NCI-H345 treated with DMSO at 0.1 percent for 48 hours (cell line): ENCODE data around the gene RAB3A.
"Not testable (repeated sequence)": the region's sequence is repeated elsewhere in the genome, so short reads cannot be mapped to it uniquely, and the experiment has no call there.

Experiments used
- DNase-seq: peaks from one replicate; lab custom pipeline; 2025; ENCODE audit not compliant: unreplicated experiment; lab: John Stamatoyannopoulos, UW

Gene RAB3A

DNA sequence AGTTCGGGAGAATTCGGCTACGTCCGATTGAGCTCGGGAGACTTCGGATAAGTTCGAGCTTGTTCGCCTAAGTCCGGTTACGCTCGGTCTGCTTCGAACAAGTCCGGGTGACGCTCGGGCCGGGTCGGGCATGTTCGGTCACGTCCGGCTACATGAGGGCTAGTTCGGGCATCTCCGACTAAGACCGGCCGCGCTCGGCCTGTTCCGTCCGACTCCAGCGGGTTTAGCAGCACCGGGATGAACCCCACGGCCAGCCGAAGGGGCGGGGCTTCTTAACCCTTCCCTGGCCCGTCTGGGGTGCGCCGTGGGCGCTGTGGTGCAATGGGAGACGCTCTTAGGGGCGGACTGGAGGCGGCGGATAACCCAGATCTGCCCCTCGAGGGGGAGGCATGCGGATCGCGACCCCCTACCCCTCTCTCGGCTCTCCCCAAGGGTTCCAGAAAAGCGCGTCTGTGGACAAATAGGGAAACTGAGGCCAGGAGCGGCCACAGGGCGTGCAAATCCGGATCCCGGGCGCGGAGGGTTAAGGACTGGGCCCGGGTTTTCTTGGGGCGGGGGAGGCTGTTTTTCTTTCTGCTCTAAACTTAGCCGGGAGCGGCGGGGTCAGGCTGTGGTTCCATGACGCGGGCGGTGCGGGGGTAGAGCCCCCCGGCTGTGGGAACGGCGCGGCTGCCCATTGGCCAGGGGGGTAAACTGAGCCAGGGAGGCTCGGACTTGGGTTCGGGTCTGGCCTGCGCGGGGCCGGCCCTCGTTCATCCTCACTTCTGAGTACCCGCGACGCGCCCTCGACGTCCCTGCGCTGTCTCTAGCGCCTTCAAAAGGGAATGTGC is 20.9 kb upstream of the RAB3A start:
- DNase-seq = peak; percentile 50

DNA sequence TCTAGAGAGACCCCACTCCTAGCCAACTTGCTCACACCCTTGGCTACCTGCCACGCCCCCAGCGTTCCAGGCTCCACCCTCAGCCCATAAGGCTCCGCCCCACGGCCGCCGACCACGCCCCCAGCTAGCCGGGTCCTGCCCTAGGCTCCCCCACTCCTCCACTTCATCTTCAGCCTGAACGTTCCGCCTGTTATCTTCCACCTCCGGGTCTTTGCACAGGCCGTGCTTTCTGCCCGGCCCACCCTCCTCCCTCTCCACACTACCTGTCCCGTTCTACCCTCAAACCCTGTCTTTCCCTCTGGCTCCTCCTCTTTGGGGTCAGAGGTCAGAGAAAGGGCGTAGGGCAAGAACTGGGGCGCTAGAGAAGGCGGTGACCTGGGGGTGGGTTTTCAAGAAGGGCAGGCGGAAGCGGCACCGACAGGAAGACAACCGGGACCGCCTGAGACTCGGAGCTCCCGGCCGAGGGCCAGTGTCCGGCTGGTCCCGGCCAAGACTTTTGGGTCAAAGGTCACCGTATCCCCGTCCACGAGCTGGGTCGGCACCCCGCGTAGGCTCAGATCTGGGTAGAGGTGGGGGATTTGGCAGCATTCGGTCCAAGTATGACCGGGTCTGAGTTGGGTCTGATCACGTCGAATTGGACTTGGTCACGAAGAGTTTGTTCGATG is 20.1 kb upstream of the RAB3A start:
- no peak for DNase-seq

- DNase-seq = no peak
These were observed 18.2 kb upstream of the RAB3A start for GRCh38 chr19:18221815-18222725.

- no peak for DNase-seq
These were observed 16.9 kb upstream of the RAB3A start for GRCh38 chr19:18220632-18221275.

DNA sequence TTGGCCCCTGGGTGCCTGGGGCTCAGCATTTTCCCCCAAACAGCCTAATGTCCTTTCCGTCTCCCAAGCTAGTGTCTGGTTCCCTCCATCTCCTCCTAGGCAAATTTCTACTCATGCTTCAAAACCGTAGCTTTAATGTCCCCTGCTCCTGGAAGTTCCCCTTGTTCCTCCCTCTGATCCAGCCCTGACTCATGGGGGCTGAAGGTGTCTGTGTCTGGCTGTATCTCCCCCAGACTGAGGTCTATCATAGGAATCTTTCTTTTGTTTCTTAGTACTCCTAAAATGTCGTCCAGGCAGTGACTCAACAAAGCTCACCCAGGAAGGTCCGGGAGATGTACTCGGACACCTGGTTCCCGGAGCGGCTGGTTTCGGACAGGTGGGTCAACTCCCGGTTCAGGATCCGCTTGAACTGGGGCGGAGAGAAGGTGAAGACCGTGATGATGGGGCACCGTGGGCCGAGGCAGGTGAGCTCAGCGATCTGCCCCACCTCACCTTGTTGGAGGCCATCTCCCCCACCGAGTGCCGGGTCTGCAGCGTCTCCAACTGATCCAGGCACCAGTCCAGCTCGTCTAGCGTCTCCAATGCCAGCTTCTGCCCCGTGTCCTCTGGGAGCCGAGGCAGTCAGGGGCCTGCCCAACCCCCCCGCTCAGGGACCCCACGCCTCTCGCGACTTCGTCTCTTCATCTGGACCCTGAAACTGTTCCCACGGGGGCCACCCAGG is 16.2 kb upstream of the RAB3A start:
- DNase-seq = no peak

- no peak for DNase-seq
These were observed 14.8 kb upstream of the RAB3A start for GRCh38 chr19:18218600-18218999.

- no peak for DNase-seq
These were observed 14.3 kb upstream of the RAB3A start for GRCh38 chr19:18218159-18218558.

- DNase-seq = no peak
These were observed 12.9 kb upstream of the RAB3A start for GRCh38 chr19:18216789-18217188.

DNA sequence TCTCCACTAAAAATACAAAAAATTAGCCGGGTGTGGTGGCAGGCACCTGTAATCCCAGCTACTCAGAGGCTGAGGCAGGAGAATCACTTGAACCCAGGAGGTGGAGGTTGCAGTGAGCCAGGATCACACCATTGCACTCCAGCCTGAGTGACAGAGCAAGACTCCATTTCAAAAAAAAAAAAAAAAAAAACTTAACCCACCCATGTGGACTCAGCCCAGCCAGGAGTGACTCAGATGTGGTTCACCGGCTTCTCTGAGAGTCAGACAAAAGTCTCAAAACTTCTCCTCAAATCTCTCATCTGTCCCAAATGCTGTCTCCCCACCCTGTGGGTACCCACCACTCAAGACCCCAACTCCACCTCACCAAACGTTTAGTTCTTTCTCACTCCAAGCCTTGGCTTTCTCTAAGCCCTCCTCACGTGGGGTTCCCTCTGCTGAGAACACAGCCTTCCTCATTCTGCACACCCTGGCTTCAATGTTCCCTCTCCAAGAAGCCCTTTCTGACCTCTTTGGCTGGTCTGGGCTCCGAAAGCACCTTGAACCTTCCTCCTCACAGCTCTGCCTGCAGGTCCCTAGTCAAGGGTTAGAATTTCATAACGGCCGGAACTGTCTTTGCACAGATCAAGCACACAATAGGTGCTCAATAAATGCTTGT is 11.1 kb upstream of the RAB3A start:
- DNase-seq = no peak

GRCh38 chr19:18211683-18212082 is 7.8 kb upstream of the RAB3A start:
- DNase-seq = no peak

DNA sequence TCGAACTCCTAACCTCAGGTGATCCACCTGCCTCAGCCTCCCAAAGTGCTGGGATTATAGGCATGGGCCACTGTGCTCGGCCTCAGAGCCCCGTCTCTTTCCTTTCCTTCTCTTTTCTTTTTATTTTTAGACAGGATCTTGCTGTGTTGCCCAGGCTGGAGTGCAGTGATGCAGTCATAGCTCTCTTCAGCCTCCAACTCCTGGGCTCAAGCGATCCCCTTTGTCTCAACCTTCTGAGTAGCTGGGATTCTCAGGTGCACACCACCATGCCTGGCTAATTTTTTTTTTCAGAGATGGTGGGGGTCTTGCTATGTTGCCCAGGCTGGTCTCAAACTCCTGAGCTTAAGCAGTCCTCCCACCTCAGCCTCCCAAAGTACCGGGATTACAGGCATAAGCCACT is 6.1 kb upstream of the RAB3A start:
- not testable (repeated sequence) for DNase-seq

DNA sequence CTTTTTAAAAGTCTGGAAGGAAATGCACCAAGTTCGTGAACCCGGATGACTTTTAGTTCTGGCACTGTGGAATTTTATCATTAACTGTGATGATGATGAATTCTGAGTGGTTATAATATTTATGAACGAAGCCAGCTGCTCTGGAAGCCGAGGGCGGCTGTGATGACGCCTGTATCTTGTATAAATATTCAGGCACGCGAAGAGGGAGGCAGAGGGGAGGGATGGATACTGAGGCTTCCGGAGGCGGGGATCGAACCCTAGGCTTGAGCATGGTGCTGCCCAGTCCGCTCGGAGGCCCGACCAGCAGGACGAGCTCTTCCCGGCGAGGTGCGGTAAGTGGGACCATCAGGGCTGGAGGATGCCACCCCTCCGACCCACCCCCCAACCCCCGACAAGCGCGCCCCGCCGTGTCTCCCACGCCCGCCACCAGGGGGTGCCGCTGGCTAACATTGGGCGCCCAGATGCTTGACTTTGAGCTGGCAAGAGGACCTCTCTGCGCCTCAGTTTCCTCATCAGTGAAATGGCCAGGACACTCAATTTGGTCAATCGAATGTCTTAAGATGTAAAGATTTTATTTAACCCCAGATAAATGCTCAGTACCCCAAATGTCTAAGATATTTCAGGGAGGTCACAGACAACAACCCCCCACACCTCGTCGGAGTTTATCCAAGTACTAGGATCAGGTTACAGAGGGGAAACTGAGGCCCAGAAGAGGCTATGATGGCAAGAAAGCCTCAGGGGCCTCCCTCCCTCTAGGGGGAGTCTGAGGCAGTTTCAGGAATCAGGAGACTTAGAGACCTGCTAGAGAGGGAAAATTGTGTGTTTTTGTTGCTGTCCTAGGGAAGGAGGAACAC is 4.5 kb upstream of the RAB3A start:
- DNase-seq = no peak

DNA sequence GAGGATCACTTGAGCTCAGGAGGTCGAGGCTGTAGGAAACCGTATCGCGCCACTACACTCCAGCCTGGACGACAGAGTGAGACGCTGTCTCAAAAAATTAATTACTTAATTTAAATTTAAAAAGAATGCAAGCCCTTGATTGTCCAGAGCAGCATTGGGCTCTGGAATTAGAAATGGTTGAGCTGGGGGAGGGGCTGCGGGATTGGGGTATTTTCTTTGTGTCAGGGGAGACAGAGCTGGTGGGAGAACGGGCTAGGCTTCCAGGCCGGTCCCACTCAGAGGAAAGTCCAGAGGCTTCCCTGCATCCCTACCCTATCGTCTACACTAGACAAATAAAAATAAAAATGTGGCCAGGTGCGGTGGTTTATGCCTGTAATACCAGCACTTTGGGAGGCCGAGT is 2.2 kb upstream of the RAB3A start:
- no peak for DNase-seq

DNA sequence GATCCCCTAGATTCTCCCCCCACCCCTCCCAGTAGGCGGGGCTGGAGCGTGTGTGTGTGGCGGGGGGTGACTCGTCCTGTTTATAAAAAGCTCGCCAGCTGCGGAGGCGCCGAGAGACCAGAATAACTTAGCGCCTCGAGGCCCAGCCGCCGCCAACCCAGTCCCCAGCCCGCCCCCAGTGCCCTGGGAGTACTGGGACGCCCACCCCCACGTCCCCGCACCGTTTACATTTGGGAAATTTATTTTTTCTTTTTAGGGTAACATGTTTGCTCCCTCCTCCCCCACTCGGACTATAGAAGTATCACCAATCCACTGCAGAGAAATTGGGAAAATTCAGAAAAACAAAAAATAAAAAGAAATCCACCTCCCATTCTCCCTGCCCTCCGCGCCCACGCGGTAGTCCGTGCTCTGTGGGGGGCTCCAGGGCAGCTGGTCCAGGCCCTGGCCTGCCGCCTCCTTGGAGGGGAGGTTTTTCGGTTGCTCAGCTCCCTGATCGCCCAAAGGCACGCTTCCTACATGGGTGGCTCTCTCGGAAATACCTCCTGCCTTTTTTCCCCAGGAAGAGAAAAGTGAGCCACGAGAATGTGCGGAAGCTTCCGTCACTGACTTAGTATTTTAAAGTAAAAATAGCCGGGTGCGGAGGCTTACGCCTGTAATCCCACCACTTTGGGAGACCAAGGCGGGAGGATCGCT is 1.5 kb upstream of the RAB3A start:
- DNase-seq = no peak

DNA sequence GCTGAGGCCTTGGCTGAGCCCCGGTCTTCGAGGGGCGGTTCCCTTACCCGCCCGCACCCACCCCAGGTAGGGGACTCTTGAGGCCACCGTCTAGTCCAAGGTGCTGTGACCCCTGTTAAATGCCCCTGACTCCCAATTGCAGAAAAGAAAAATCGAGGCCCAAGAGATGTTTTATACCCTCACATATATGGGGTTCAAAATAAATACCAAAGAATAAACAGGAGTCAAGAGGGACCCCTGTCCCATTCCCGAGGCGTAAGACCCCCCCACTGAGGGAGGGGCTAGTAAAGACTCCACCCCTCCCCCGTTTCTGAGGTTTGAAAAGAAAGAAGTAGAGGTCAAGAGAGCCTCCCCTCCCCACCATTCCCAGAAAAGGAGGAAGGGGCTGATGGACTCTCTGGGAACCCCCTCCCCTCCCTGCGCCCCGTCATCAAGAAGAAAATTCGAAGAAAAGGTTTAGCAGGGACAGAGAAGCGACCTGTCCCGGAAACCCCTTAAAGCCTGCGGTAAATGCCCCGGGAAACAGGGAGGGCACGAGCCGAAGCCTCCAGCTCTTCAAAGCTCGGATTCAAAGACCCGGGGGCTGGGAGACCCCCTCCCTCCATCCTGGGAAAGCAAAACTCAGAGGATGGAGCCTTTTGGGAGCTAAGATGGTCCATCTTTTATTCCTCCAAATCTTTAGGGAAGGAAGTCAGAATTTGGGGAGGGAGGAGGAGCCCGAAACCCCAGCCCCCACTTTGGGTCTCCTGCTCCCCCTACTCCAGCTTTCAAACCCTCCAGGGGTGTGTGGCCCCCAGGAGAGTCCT is 755 bp upstream of the RAB3A start:
- no peak for DNase-seq

- no peak for DNase-seq
These were observed 407 bp downstream of the RAB3A start for GRCh38 chr19:18203408-18203862.

- no peak for DNase-seq
These were observed 949 bp downstream of the RAB3A start for GRCh38 chr19:18202778-18203407.
